GM21367 (cell line): Measurements from ENCODE around the gene RAD23A.

Experiments
- ATAC-seq: cut with Tn5 transposase; IDR thresholded peaks from one replicate; pipeline ENCODE4 v1.9.1; 2021; ENCODE audit not compliant: unreplicated experiment

Gene RAD23A

GRCh38 chr19:13001502-13002165 is 56.0 kb downstream of the RAD23A start:
- ATAC-seq: no peak

DNA sequence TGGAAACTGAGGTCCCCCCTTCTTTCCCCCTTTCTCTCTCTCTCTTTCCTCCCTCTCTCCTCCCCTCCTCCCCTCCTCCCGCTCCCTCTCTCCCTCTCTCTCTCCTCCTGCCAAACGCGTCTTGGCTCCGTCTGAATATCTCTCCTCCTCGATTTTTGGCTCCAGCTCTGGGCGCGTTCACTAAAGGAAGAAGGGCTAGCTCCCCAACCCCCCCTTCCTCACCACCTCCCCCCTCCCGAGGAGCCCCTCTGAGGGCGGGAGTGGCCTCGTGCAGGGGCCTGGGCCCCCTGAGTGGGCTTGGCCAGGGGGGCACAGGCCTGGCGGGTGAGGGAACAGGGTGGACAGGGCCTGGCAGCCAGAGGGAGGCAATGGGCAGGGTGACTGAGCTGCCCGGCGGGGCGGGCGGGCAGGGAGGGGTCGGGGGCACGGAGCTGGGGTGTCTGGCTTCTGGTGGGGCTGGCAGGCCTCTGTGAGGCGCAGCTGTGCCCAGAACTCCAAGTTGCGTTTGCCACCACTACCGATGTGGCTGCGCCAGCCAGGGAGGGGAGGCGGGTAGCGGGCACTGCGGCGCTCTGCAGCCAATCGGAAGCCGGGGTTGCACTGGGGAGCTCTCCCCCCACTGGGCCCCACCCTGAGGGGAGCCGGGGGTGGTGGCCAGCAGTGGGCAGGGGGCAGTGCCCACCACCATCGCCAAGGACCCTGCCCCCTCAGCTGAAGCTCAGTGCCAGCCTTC is 56.7 kb downstream of the RAD23A start:
- ATAC-seq: no peak

- no peak for ATAC-seq
Observed at GRCh38 chr19:13003081-13003480, 57.4 kb downstream of the RAD23A start.
